GM21529 (cell line): Measurements from ENCODE around the gene SRBD1.

Experiments
- ATAC-seq: cut with Tn5 transposase; IDR thresholded peaks from one replicate; pipeline ENCODE4 v1.9.1; 2021; ENCODE audit not compliant: unreplicated experiment

Gene SRBD1

GRCh38 chr2:45611020-45611859 is at the start of gene SRBD1:
Gene SRBD1, minus strand, starts transcription at chr2:45611267. Its CDS starts 5,826 bp downstream, at chr2:45605441.
- peak; percentile 91 for ATAC-seq

GRCh38 chr2:45654250-45654649 is 43.2 kb upstream of the SRBD1 start:
- no peak for ATAC-seq

- ATAC-seq = no peak
Observed at GRCh38 chr2:45653122-45653913, 42.3 kb upstream of the SRBD1 start.

- ATAC-seq = no peak
Observed at GRCh38 chr2:45652090-45653031, 41.3 kb upstream of the SRBD1 start.

- ATAC-seq = peak; percentile 10
Observed at GRCh38 chr2:45651415-45652089, 40.5 kb upstream of the SRBD1 start, which contains the start of gene PRKCE. Gene PRKCE, plus strand, starts transcription at chr2:45651675.

- peak; percentile 64 for ATAC-seq
Observed at GRCh38 chr2:45650851-45651414, 39.9 kb upstream of the SRBD1 start.

- peak; percentile 35 for ATAC-seq
Observed at GRCh38 chr2:45649858-45650811, 39.1 kb upstream of the SRBD1 start.

- ATAC-seq = no peak
Observed at GRCh38 chr2:45649462-45649857, 38.4 kb upstream of the SRBD1 start.

GRCh38 chr2:45648636-45649035 is 37.6 kb upstream of the SRBD1 start:
- ATAC-seq = no peak

- ATAC-seq = no peak
Observed at GRCh38 chr2:45647986-45648520, 37.0 kb upstream of the SRBD1 start.

- no peak for ATAC-seq
Observed at GRCh38 chr2:45647356-45647755, 36.3 kb upstream of the SRBD1 start.

- no peak for ATAC-seq
Observed at GRCh38 chr2:45646289-45646688, 35.2 kb upstream of the SRBD1 start.

- ATAC-seq = peak; percentile 85
Observed at GRCh38 chr2:45643543-45644542, 32.8 kb upstream of the SRBD1 start.

- ATAC-seq = no peak
Observed at GRCh38 chr2:45643095-45643494, 32.0 kb upstream of the SRBD1 start.

- ATAC-seq = no peak
Observed at GRCh38 chr2:45640576-45640975, 29.5 kb upstream of the SRBD1 start.

- peak; percentile 81 for ATAC-seq
Observed at GRCh38 chr2:45637440-45637839, 26.4 kb upstream of the SRBD1 start.

- ATAC-seq = no peak
Observed at GRCh38 chr2:45636008-45636407, 24.9 kb upstream of the SRBD1 start.
